H9 (cell line): ENCODE data around the gene HAUS7. TPM values are rescaled to one million over a fixed set of nuclear protein-coding genes. Genes with fewer than 3 reads are reported as not detected.
"Not testable (repeated sequence)": the region's sequence is repeated elsewhere in the genome, so short reads cannot be mapped to it uniquely, and the experiment has no call there.

Experiments used
- DNase-seq: peaks from one replicate; pipeline ENCODE4 v3.0.0-alpha.2; 2017
- H2AFZ ChIP-seq: one replicate; pipeline ENCODE4 v1.6.1; 2013; ENCODE audit warnings: mild to moderate bottlenecking, low read length, control low read depth, moderate library complexity
- H2AK5ac ChIP-seq: 2 replicates; pipeline ENCODE4 v1.6.1; 2013; ENCODE audit warnings: low read length, control low read depth, mixed read lengths; ENCODE audit not compliant: insufficient read length
- H2BK120ac ChIP-seq: one replicate; pipeline ENCODE4 v1.6.1; 2013; ENCODE audit warnings: low read depth, mild to moderate bottlenecking, low read length, control low read depth, inconsistent platforms; ENCODE audit not compliant: poor library complexity, severe bottlenecking
- H2BK12ac ChIP-seq: 2 replicates; pipeline ENCODE4 v1.6.1; 2013; ENCODE audit warnings: low read length, control low read depth, mixed read lengths, low read depth; ENCODE audit not compliant: insufficient read length
- H2BK15ac ChIP-seq: 2 replicates; pipeline ENCODE4 v1.6.1; 2013; ENCODE audit warnings: low read depth, low read length, control low read depth
- H2BK20ac ChIP-seq: one replicate; pipeline ENCODE4 v1.6.1; 2013; ENCODE audit warnings: low read depth, mild to moderate bottlenecking, low read length, control low read depth, inconsistent platforms; ENCODE audit not compliant: poor library complexity, severe bottlenecking
- H2BK5ac ChIP-seq: 2 replicates; pipeline ENCODE4 v1.6.1; 2013; ENCODE audit warnings: low read length, control low read depth, mixed read lengths; ENCODE audit not compliant: insufficient read length
- H3K14ac ChIP-seq: 2 replicates; pipeline ENCODE4 v1.6.1; 2013; ENCODE audit warnings: low read length, control low read depth; ENCODE audit not compliant: insufficient read depth
- H3K18ac ChIP-seq: 2 replicates; pipeline ENCODE4 v1.6.1; 2013; ENCODE audit warnings: low read depth, mild to moderate bottlenecking, mixed read lengths, low read length, control low read depth; ENCODE audit not compliant: insufficient read length
- H3K23ac ChIP-seq: 2 replicates; pipeline ENCODE4 v1.6.1; 2013; ENCODE audit warnings: low read length, control low read depth, mixed read lengths, low read depth; ENCODE audit not compliant: insufficient read length
- H3K23me2 ChIP-seq: 2 replicates; pipeline ENCODE4 v1.6.1; 2013; ENCODE audit warnings: low read depth, mild to moderate bottlenecking, mixed read lengths, low read length, control low read depth; ENCODE audit not compliant: insufficient read length, poor library complexity, severe bottlenecking
- H3K27ac ChIP-seq: 2 replicates; pipeline ENCODE4 v1.5.1; 2013; ENCODE audit warnings: low read length, control low read depth, mixed read lengths, low read depth; ENCODE audit not compliant: insufficient read length
- H3K27me3 ChIP-seq: 2 replicates; pipeline ENCODE4 v1.6.1; 2013; ENCODE audit warnings: low read length, control low read depth, inconsistent platforms; ENCODE audit not compliant: insufficient read depth
- H3K4ac ChIP-seq: 2 replicates; pipeline ENCODE4 v1.6.1; 2013; ENCODE audit warnings: low read depth, mild to moderate bottlenecking, control low read depth, inconsistent platforms, low read length, moderate library complexity
- H3K4me1 ChIP-seq: 2 replicates; pipeline ENCODE4 v1.6.1; 2013; ENCODE audit warnings: low read length, control low read depth, inconsistent platforms; ENCODE audit not compliant: insufficient read depth
- H3K4me2 ChIP-seq: 2 replicates; pipeline ENCODE4 v1.6.1; 2013; ENCODE audit warnings: low read length, control low read depth, mixed read lengths; ENCODE audit not compliant: insufficient read length, insufficient read depth
- H3K56ac ChIP-seq: 2 replicates; pipeline ENCODE4 v1.6.1; 2013; ENCODE audit warnings: low read depth, mild to moderate bottlenecking, mixed read lengths, low read length, control low read depth; ENCODE audit not compliant: insufficient read length
- H3K79me1 ChIP-seq: 2 replicates; pipeline ENCODE4 v1.6.1; 2013; ENCODE audit warnings: low read depth, mild to moderate bottlenecking, moderate library complexity, low read length, control low read depth, inconsistent platforms; ENCODE audit not compliant: insufficient read depth, poor library complexity, severe bottlenecking
- H3K79me2 ChIP-seq: 2 replicates; pipeline ENCODE4 v1.6.1; 2013; ENCODE audit warnings: low read length, control low read depth, inconsistent platforms; ENCODE audit not compliant: insufficient read depth
- H3K9ac ChIP-seq: 2 replicates; pipeline ENCODE4 v1.6.1; 2013; ENCODE audit warnings: low read length, control low read depth, mixed read lengths; ENCODE audit not compliant: insufficient read length; ENCODE audit errors: extremely low read depth
- H3K9me3 ChIP-seq: one replicate; pipeline ENCODE4 v1.6.1; 2013; ENCODE audit warnings: low read depth, low read length, inconsistent platforms; ENCODE audit not compliant: control insufficient read depth
- H3T11ph ChIP-seq: one replicate; pipeline ENCODE4 v1.6.1; 2013; ENCODE audit warnings: mild to moderate bottlenecking, low read length, control low read depth, inconsistent platforms
- H4K20me1 ChIP-seq: one replicate; pipeline ENCODE4 v1.6.1; 2013; ENCODE audit not compliant: control insufficient read depth, insufficient read length, insufficient read depth
- H4K5ac ChIP-seq: 2 replicates; pipeline ENCODE4 v1.6.1; 2013; ENCODE audit warnings: low read depth, mild to moderate bottlenecking, mixed read lengths, low read length, control low read depth; ENCODE audit not compliant: insufficient read length
- H4K8ac ChIP-seq: replicated peaks from 2 replicates; pipeline ENCODE4 v1.6.1; 2013; ENCODE audit warnings: low read length, control low read depth, mixed read lengths, low read depth; ENCODE audit not compliant: insufficient read length
- H4K91ac ChIP-seq: 2 replicates; pipeline ENCODE4 v1.6.1; 2013; ENCODE audit warnings: low read depth, mild to moderate bottlenecking, moderate library complexity, mixed read lengths, low read length, control low read depth; ENCODE audit not compliant: insufficient read length
- H3K27ac Mint-ChIP-seq, 3 experiments: 2 replicates in 2 of 3; 3 replicates in 1 of 3; pipeline ENCODE4 v1.8.0; 2020 to 2021; ENCODE audit warnings: mixed read lengths in 3 of 3, mild to moderate bottlenecking in 1 of 3, moderate library complexity in 1 of 3
- H3K27me3 Mint-ChIP-seq: 2 replicates; pipeline ENCODE4 v1.8.0; 2021; ENCODE audit warnings: low read depth, mild to moderate bottlenecking, moderate library complexity, mixed read lengths
- H3K36me3 Mint-ChIP-seq, 3 experiments: 2 replicates in 2 of 3; 3 replicates in 1 of 3; pipeline ENCODE4 v1.8.0; 2020 to 2021; ENCODE audit warnings: low read depth in 3 of 3, mixed read lengths in 3 of 3; ENCODE audit not compliant: insufficient read depth in 1 of 3
- H3K4me1 Mint-ChIP-seq, 2 experiments: 2 replicates each; pipeline ENCODE4 v1.8.0; 2020; ENCODE audit warnings: mixed read lengths in 2 of 2
- H3K4me3 Mint-ChIP-seq, 2 experiments: 2 replicates in 1 of 2; 3 replicates in 1 of 2; pipeline ENCODE4 v1.8.0; 2020 to 2021; ENCODE audit warnings: mild to moderate bottlenecking in 2 of 2, mixed read lengths in 2 of 2, moderate library complexity in 1 of 2
- H3K9me3 Mint-ChIP-seq, 2 experiments: 2 replicates in 1 of 2; 3 replicates in 1 of 2; pipeline ENCODE4 v1.8.0; 2020; ENCODE audit warnings: mild to moderate bottlenecking in 2 of 2, mixed read lengths in 2 of 2, moderate library complexity in 1 of 2
- CTCF ChIP-seq: fragments of 200-600 bp; sonication (generic); conservative IDR thresholded peaks from 3 replicates; pipeline ENCODE4 v1.8.0; 2021; ENCODE audit warnings: antibody characterized with exemption, mild to moderate bottlenecking
- WGBS: extraction: QIAGEN DNeasy Blood & Tissue Kit; methylation state at CpG from one replicate; pipeline ENCODE4 v1.1.7; 2013; ENCODE audit warnings: missing lambda C conversion rate, low lambda C conversion rate, mixed read lengths; ENCODE audit not compliant: insufficient read length; ENCODE audit errors: extremely low coverage; 5-methylcytosine and 5-hydroxymethylcytosine counted together
- total RNA-seq: library from RNA; stranded (reverse); gene quantifications from 2 replicates; pipeline ENCODE4 v1.2.1, GENCODE V29; 2021

The HAUS7 gene
- total RNA-seq, 1 experiment from 2014 or later = 45.3 TPM

- Histone ChIP-seq H3K4me1 (no peaks in the 10 kb centered on the region), H3K56ac (no peak overlapping the region), H2AFZ (no peak overlapping the region), H2BK20ac (no peak overlapping the region), H2BK15ac (no peak overlapping the region), H4K5ac (no peak overlapping the region), H3K27ac (no peak overlapping the region), H2AK5ac (no peak overlapping the region), H2BK12ac (no peak overlapping the region), H4K8ac (no peak overlapping the region), H3K14ac (no peak overlapping the region), H3T11ph (no peak overlapping the region), H3K9me3 (peaks cover 16% of the 10 kb centered on the region), H2BK120ac (no peak overlapping the region), H4K20me1 (no peaks in the 10 kb centered on the region), H3K4ac (no peak overlapping the region), H2BK5ac (no peak overlapping the region), H4K91ac (no peak overlapping the region), H3K27me3 (no peaks in the 10 kb centered on the region), H3K9ac (no peak overlapping the region), H3K79me1 (no peaks in the 10 kb centered on the region), H3K23me2 (no peaks in the 10 kb centered on the region), H3K4me2 (no peak overlapping the region), H3K18ac (no peak overlapping the region), H3K23ac (no peak overlapping the region), H3K79me2 (no peaks in the 10 kb centered on the region)
- no CpG with 5 or more reads among the region's 5 CpGs for WGBS
- no peaks in the 10 kb centered on the region for H3K4me1 Mint-ChIP-seq
- TF ChIP-seq CTCF = no peak
- no peak for DNase-seq
- H3K4me3 Mint-ChIP-seq = no peak overlapping the region
- H3K27me3 Mint-ChIP-seq = peaks cover 42% of the 10 kb centered on the region
- peaks cover 63 to 81% of the 10 kb centered on the region in 2 experiments for H3K9me3 Mint-ChIP-seq
- no peak overlapping the region for H3K27ac Mint-ChIP-seq
- H3K36me3 Mint-ChIP-seq = peaks cover 6 to 15% (median 7%) of the 10 kb centered on the region in 3 experiments
Observed at GRCh38 chrX:153405426-153405825, 65.0 kb downstream of the HAUS7 start.

DNA sequence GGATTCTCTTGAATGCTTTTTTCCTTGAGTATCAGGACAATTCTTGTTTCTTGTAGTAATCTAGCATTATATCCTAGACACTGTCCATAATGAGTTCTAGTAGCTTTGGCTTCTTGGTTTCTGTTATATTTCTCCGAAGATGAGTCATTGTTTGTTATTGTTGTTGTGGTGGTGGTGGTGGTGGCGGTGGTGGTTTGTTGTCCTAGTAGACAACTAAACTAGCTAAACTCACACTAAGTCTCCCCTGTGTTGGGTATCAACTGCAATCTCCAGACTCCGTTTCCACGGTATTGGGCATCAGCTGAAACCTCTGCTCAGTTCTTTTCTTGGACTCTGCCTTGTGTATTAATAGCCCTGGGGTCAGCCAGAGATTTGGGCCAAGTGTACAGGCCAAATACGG lies 66.0 kb downstream of the HAUS7 start:
- not testable (repeated sequence) for H3K4me3 Mint-ChIP-seq, H3K9ac ChIP-seq, H3K56ac ChIP-seq, H4K20me1 ChIP-seq, H3K4ac ChIP-seq, DNase-seq, H3K23ac ChIP-seq, H3K18ac ChIP-seq, H2BK5ac ChIP-seq, H2BK12ac ChIP-seq, H2AK5ac ChIP-seq, H3K4me1 ChIP-seq, H2BK15ac ChIP-seq, H3K79me2 ChIP-seq, H3K23me2 ChIP-seq, H2AFZ ChIP-seq, H3K27ac ChIP-seq, H2BK20ac ChIP-seq, H3K27ac Mint-ChIP-seq, H4K5ac ChIP-seq, H3K79me1 ChIP-seq, H3K14ac ChIP-seq, H3K4me2 ChIP-seq, H4K91ac ChIP-seq, H4K8ac ChIP-seq, H3K27me3 ChIP-seq, H3K4me1 Mint-ChIP-seq, H2BK120ac ChIP-seq, H3T11ph ChIP-seq
- Mint-ChIP-seq H3K36me3 (peaks cover 6 to 15% (median 7%) of the 10 kb centered on the region in 3 experiments), H3K27me3 (peaks cover 39% of the 10 kb centered on the region), H3K9me3 (peaks cover 64 to 80% of the 10 kb centered on the region in 2 experiments)
- WGBS = no CpG with 5 or more reads among the region's 5 CpGs
- peaks cover 16% of the 10 kb centered on the region for H3K9me3 ChIP-seq
